Measurements from ENCODE around the gene CACNA1B. TPM values are rescaled to one million over a fixed set of nuclear protein-coding genes. Genes with fewer than 3 reads are reported as not detected.
"Not testable (repeated sequence)": the region's sequence is repeated elsewhere in the genome, so short reads cannot be mapped to it uniquely, and the experiment has no call there.

CACNA1B gene
- 0.46 TPM for total RNA-seq
- long read RNA-seq, partial matches to known transcripts: 0 of 2 reads
- long read RNA-seq, other reads (novel, unspliced or antisense): 2 of 2 reads

DNA sequence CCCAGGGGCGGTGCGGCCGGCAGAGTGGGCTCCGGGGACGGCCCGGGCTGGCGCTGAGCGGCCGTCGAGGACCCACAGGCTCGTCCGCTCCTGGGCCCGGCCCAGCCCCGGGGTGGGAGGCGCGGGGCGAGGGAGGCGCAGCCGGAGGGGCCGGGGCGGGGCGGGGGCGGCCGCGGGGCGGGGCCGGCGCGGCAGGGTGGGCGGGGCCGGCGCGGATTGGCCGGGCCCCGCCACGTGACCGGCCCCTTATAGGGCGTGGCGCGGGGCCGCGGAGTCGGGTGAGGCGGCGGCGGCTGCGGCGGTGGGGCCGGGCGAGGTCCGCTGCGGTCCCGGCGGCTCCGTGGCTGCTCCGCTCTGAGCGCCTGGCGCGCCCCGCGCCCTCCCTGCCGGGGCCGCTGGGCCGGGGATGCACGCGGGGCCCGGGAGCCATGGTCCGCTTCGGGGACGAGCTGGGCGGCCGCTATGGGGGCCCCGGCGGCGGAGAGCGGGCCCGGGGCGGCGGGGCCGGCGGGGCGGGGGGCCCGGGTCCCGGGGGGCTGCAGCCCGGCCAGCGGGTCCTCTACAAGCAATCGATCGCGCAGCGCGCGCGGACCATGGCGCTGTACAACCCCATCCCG is at the start of gene CACNA1B:
Gene CACNA1B, plus strand, starts transcription at position 277 of the 617 bp plus-strand sequence. Its CDS starts 152 bp downstream, at position 429.
- intact Hi-C loops (cut with DNase I); ATAC-seq (ENCODE audit: poor library complexity): not testable (repeated sequence)
- DNase-seq: peak; percentile 3

DNA sequence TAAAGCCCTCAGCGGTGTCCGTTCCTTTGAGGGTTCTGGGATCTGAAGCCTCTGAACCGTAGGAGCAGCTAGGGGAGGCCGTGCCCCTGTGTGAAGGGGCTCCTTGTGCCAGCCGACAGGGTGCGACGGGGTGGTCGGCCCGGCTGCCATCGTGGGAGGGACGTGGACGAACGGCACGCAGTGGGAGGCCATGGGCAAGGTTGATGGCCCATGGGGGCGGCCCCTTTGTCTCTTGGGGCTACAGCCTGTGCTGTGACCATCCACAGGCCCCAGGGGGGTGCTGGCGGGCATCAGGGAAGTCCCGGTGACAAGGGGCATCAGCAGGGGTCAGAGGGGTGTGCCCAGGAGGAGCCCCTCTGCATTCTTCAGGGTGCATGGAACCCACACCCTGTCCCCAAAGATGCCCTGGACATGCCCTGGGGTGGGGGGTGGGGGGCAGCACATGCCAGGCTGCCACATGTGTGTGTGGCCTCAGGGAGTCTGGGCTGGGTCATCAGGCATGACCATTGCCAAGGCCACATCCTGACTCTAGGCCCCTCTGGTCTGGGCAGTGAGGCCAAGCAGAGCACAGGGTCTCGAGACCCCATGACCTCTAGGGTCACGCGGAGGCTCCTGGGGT is 49.6 kb upstream of the CACNA1B start:
- ATAC-seq (ENCODE audit: poor library complexity) (no peak), DNase-seq (no peak)
- intact Hi-C loops (cut with DNase I): no loop called here

DNA sequence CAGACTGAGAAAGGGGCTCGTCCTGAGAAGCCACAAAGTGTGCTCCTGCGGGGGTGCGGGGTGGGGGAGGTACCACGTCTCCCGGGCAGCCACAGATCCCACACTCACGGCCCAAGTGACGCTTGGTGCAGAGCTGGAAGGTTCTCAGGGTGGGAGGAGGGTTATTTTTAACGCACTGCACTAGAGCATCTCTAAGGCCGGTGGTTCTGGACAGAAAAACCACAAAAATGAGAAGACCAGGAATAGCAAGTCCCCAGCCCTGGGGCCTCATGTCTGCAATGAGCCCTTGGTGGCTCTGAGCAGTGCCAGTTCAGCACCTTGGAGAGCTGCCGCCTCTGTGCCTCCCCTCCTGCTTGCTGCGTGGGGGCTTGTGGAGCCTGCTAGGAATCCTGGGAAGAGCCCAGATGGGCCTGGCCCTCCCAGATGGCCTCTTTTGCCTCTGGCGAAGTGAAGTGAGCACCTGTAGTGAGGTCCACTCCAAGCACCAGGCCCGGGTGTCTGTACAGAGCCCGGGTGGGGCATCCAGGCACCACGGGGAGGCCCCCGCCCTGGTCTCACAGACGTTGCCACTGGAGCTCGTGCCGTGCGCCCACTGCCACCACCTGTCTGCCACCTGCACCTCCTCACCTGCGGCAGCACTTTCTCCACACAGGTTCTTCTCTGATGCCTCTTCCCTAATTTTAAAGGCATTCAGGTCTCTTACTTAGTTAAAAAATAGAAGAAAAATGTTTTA is 48.9 kb upstream of the CACNA1B start:
- ATAC-seq (ENCODE audit: poor library complexity): no peak
- no peak for DNase-seq
- intact Hi-C loops (cut with DNase I): no loop called here

DNA sequence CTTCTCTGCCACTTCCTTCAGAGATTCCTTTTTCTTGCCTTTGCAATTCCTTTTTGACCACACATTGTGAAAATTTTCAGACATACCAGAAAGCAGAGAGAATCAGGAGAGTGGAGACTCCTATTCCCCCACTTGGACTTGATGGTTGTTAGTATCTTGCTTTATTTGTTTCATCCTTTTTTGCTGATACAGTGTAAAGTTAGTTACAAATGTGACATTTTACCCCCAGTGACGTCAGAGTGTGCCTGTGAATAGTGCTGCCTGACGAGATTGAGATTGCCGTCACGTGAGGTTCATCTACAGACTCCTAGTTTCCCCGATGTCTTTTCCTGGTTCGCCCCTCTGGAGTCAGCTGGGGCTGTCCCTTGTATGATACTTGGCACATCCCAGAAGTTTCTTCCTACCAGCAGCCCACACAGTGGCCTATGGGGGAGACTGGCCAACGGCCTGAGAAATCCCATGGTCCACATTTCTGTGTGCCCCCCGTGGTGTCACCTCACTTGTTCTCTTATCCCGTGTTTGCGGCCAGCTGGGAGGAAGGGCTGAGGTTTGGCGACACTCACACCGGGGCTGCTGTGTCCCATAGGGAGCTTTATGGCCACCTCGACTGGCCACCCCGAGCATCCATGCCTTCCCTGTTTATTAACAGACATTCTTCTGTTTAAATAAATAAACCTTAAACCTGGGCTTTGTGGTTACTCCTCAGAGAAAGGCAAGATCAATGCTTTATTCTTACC is 48.2 kb upstream of the CACNA1B start:
- intact Hi-C loops (cut with DNase I): no loop called here
- ATAC-seq (ENCODE audit: poor library complexity) (no peak), DNase-seq (no peak)

DNA sequence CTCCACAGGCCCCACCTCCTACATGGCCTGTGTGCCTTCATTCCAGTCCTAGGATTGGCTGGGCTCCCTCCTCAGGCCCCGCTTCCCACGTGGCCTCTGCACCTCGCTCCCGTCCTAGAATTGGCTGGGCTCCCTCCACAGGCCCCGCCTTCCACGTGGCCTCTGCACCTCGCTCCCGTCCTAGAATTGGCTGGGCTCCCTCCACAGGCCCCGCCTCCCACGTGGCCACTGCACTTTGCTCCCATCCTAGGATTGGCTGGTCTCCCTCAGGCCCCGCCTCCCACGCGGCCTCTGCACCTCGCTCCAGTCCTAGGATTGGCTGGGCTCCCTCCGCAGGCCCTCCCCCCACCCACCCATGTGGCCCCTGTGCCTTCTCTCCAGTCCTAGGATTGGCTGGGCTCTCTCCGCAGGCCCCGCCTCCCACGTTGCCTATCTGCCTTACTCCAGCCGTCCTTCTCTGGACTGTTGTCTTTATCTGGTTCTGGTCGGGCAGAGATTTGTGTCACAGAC is 45.3 kb upstream of the CACNA1B start:
- no peak for ATAC-seq (ENCODE audit: poor library complexity)
- no peak for DNase-seq
- intact Hi-C loops (cut with DNase I): no loop called here

DNA sequence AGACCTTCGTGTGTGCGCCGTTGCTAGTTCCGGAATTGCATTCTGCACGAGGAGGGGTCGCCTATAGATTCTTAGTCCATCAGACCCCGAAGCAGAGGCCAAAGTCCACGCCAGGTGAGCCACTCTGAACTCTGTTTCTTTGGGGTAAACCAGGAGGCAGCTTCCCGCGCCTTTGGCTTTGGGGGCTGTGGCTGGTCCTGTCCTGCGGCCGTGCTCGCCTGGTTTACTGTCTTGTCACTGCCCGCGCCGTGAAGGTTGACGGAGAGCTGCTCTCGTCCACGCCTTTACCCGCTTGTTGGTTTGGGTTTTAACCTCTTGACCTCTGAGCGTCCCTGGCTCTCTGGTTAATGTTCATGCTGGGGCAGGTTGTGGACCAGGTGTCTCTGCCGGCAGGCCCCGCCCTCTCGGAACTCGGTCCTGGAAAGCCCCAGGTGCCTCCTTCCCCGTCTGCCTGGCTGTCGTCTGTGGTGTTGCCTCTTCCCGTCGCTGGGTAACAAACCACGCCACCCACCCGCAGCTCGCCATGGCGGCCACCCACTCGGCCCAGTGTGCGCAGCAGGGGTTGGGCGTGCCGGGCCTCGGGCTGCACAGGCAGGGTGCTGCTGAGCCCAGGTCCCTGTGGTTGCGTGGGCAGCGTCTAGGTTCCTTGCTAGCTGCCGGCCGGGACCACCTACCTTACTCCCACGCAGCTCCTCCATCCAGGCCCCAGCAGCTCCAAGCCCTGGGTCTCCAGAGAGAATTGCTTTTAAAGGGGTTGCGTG is 44.6 kb upstream of the CACNA1B start:
- no peak for DNase-seq
- intact Hi-C loops (cut with DNase I): no loop called here
- ATAC-seq (ENCODE audit: poor library complexity): no peak

DNA sequence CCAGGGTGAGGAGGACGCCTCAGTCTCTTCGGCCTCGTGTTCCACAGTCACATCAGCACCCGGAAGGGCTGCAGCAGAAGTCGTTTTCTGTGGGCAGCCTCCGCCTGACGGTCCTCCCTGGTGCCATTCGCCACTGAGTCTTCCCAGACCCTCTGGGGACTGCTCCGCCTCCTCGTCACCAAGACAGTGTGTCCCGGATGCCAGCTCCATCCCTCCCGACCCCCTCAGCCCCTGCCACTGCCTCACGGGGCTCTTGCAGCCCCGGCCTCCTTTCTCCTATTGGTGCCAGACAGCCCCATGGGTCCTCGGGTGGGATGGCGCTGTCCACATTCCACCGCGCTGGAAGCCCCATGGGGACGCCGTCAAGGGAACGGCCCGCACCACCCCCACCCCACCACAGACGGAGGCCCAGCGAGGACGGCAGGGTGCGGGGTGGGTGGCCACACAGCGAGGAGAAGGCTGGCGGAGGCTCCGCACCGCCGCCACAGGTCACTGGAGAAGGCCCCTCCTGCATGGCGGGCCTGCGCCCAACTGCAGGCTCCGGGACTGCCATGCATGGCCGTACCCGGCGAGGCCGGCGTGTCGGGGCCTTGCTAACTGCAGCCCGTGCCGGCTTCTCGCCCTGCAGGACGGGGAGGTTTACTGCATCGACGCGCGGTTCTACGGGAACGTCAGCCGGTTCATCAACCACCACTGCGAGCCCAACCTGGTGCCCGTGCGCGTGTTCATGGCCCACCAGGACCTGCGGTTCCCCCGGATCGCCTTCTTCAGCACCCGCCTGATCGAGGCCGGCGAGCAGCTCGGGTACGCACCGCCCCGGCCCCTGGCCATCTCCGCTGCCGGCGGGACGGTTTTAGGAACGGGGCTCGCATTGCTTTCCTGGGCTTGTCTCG is 43.6 kb upstream of the CACNA1B start:
- ATAC-seq (ENCODE audit: poor library complexity): peak; percentile 26
- intact Hi-C loops (cut with DNase I): no loop called here
- no peak for DNase-seq

DNA sequence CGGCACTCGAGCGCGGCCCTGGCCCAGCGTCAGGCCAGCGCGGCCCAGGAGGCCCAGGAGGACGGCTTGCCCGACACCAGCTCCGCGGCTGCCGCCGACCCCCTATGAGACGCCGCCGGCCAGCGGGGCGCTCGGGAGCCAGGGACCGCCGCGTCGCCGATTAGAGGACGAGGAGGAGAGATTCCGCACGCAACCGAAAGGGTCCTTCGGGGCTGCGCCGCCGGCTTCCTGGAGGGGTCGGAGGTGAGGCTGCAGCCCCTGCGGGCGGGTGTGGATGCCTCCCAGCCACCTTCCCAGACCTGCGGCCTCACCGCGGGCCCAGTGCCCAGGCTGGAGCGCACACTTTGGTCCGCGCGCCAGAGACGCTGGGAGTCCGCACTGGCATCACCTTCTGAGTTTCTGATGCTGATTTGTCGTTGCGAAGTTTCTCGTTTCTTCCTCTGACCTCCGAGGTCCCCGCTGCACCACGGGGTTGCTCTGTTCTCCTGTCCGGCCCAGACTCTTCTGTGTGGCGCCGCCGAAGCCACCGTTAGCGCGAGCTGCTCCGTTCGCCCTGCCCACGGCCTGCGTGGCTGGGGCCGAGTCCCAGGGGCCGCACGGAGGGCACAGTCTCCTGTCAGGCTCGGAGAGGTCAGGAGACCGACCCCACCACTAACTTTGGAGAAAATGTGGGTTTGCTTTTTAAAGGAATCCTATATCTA is 42.6 kb upstream of the CACNA1B start:
- ATAC-seq (ENCODE audit: poor library complexity) (no peak), DNase-seq (no peak)
- intact Hi-C loops (cut with DNase I): no loop called here

DNA sequence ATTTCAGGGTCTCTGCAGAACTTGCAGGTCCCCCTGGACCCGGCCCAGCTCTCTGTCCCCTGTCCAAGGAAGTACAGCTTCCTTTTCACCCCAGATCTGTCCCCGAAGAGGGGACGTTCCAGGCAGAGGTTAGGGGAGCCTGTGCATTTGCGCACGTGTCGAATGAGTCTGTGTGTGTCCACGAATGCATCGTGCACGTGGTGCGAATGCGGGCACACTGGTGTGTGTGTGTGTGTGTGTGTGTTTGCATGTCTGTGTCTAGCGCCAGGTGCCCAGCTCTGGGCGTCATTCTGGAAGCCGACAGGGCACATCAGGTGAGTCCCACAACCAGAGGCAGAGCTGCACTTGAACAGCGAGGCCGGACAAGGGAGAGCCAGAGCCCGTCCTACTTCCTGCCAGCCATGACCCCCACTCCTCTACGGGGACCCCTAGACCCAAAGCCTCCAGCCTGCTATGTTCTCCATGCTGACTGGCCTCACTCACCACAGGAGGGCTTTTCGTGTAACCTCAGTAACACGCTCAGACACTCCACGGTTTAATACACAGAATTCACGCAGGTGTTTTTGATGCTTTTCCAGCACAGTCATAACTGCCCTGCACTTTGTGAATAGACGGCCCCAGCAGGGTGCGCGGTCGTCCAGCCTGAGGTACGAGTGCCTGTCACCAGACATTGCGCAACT is 41.3 kb upstream of the CACNA1B start:
- ATAC-seq (ENCODE audit: poor library complexity) (no peak), DNase-seq (no peak)
- intact Hi-C loops (cut with DNase I): no loop called here

DNA sequence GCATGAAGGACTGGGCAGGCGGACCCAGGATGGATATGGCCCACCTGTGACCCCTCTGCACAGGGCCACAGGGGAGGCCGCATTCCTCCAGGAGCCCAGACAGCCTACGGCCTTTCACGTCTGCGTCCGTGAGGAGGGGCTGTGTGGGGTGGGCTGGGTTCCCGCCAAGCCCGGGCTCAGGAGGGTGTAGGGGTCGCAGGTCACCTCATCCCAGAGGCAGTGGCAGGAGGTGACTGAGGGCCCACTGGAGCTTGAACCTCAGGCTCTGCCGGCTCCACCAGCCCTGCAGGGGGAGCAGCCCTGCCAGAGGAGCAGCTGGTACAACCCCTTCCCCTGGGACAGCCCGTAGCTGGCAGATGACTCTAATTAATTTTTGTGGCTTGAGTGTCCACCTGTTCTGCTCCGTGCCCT is 40.7 kb upstream of the CACNA1B start:
- DNase-seq (no peak), ATAC-seq (ENCODE audit: poor library complexity) (no peak)
- intact Hi-C loops (cut with DNase I): no loop called here

DNA sequence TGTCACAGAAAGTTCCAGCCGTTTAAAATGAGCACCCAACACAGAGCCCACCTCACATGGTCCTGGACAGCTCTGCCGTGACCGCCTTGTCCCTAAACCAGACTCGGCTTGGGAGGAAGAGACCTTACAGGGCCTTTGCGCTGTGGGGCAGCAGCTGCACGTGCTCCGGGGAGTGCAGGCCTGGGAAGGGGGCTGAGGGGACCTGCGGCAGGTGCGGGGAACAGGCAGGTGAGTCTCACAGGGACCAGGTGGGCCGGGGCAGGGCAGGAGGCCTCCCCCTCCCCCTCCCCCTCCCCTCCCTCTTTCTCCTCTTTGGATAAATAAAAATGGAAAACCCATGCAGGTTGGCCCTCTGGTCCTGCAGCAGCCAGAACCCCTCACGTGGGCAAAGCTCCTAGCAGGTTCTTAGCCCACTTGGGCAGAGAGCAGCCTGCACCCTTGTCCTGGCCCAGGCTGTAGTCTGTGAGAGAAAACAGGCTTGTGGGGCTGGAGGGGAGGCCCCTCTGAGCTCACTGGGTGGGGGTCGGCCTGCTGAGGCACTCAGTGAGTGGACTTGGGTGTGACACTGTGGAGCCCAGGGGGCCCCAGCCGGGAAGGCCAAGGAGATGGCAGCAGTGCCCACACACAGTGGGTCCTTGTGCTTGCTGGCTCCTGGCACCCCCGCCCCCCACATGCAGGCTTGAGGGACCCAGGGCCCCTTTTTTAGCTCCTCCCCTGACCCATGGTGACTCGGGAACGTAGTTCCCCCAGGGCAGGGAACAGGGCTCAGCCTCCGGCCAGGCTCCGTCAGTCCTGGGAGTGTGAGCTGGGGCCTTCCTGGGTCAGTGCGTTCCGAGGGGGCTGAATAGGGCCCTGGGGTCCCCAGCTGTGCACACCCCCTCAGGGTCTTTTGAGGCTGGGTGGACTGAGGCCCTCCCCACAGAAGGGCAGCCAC is 40.0 kb upstream of the CACNA1B start:
- ATAC-seq (ENCODE audit: poor library complexity) (no peak), DNase-seq (no peak)
- intact Hi-C loops (cut with DNase I): no loop called here

DNA sequence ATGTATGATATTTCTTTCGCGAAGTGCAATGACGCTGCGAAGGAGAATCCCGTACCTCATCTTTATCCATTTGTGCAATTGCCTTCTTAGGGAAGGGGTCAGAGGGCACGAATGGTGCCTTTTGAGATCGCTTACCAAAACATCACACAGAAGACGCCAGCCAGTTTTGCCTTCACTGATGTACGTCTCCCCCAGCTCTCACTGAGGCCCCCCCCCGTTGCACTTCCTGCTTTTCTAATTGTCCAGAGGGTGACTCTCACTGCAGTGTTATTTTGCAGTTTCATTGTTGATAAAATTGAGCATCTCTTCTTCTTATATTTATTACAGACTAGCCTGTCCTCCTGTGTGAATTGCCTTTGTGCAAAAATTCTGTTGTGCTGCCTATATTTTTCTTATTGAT is 39.0 kb upstream of the CACNA1B start:
- intact Hi-C loops (cut with DNase I): no loop called here
- ATAC-seq (ENCODE audit: poor library complexity) (no peak), DNase-seq (no peak)

DNA sequence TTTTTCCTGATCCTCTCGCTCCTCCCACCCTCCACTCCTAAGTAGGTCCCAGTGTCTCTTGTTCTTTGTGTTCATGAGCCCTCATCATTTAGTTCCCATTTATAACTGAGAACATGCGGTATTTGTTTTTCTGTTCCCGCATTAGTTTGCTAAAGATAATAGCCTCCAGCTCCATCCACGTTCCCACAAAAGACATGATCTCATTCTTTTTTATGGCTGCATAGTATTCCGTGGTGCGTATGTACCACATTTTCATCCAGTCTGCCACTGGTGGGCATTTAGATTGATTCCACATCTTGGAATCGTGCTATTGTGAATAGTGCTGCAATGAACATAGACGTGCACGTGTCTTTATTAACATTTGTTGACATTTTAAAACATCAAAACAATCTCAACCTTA is 34.2 kb upstream of the CACNA1B start:
- DNase-seq (no peak), ATAC-seq (ENCODE audit: poor library complexity) (no peak)
- intact Hi-C loops (cut with DNase I): no loop called here

DNA sequence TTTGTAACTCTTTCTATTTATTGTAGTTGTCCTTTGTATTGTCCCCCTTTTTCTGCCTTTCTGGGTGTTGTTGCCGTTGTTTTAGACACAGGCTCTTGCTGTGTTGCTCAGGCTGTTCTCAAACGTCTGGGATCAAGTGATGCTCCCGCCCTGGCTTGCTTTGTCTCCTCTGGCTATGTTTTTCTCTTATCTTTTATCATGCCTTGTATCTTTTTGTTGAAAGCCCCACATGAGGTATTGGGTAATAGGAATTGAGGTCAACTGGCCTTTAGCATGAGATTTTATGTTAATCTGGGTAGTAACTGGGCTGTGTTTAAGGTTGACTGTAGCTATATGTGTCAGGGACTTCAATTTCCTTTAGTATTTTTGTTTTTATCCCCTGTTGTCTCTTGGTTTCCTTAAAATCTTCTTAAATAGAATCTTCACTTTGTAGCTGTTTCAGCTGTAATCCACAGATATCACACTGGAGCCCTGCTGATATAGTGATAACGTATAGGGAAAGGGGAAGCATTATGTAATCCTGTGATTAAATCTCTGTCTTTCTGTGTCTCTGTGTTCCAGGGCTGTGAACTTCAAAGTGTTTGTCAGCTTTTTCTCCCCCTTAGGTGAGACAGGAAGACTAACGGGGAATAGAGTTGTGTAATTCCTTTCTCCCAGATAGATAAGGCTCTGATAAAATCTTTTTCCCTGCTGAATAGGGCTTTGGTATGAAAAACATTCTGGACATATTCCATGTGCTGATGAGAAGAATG is 25.9 kb upstream of the CACNA1B start:
- intact Hi-C loops (cut with DNase I): no loop called here
- no peak for DNase-seq
- ATAC-seq (ENCODE audit: poor library complexity): no peak
